UCSD-AML1 (cell line): ENCODE measurements around the gene CNTN1.
"Not testable (repeated sequence)": the region's sequence is repeated elsewhere in the genome, so short reads cannot be mapped to it uniquely, and the experiment has no call there.

Experiments used
- DNase-seq: peaks from one replicate; lab custom pipeline; 2025; ENCODE audit not compliant: unreplicated experiment; lab: John Stamatoyannopoulos, UW

The CNTN1 gene

DNA sequence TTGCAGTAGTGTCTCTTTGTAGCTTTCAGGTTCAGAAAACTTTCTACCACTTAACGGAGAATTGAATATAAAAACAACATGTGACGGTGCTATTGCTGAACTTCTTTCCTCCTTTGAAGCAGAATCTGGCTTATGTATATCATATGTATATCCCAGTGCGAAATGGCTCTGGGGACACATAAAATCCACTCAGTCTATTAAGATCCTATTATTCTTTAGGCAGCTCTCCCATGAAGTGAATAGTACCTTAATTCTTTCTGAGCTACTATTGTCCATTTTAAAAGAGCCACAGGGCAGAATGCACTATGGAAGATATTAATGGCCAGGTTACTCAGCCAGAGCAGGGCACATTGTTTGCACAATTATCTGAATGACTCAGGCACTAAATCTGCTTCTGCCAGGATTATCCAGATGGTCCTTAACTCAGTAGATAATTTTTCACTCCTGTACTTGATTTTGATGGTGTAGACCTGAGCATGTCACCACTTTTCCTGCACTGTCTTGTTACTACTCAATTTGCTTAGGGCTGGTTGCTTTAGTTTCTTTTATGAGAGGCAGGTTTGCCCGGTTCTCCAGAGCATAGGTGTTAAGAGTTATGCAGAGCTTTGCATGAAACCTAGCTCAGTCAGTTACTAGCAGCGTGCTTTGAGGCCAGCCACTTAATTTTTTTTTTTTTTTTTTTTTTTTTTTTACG, 5.5 kb downstream of the CNTN1 start:
- no peak for DNase-seq

DNA sequence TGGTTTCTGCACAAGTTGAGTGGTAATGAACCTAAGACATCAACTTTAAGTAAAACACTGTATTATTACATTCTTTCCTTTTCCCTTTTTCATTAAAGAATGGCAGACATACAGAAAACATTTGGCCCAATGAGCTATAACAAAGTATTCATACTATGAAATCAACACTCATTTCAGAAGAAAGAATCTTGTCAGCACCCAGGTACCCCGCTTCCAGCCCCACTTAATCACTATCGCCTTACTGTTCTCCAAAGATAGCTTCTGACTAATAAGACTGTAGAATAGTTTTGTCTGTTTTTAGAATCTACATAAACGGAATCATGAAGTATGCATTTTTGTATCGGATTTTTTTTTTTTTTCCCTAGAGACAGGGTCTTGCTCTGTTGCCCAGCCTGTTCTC, 9.5 kb downstream of the CNTN1 start:
- DNase-seq, result no peak

DNA sequence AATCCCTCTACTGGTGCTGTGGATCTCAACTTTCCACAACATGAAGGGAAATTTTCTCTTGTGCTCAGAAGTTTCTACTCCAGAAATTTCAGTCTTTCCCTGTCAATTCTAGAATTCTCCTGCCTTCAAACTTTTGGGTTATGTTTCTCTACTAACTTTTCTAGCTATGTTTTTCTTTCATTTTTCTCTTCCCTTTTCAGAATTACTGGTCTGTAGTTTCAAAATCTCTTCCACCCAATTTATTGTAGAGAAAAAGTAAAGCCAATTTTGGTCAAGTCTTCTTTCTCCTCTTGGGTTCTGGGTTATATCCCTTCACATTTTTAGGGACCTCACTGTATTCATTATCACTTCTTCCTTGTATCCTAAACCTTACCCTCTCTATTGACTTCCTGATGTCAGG, 18.9 kb downstream of the CNTN1 start:
- DNase-seq, result no peak

DNA sequence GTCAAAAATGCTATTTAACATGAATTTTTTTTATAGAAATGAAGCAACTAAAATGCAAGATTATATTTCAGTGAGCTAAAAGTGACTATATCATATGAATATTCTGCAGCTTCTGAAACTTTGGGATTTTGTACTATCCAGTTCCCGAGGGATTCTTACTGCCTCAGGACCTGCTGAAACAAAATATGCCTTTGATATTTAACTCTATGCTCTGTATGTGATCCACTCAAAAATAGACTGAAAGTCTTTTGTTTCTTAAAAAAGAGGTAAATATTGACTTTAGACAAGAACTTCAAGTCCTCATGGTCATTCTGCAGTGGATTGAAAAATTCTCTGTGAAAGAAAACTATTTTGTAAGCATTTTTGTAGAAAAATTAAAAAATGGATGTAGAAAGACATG, 22.4 kb downstream of the CNTN1 start:
- DNase-seq, result no peak

DNA sequence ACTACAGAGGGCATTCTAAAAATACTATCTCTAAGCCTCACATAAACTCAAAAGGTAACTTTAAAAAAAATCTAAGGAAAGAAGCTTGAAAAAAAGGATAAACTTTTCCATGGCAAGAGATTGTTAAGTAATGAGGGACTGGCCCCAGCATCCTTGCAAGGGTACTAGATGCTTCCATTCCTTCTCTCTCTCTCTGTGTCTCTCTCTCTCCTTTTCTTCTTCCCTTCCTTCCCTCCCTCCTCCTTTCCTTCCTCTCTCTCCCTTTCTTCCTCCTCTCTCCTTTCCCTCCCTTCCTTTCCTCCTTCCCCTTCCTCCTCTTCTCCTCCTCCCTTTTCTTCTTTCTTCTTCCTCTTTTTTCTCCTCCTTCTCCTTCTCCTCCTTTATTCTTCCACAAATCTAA, 23.8 kb downstream of the CNTN1 start:
- no peak for DNase-seq

DNA sequence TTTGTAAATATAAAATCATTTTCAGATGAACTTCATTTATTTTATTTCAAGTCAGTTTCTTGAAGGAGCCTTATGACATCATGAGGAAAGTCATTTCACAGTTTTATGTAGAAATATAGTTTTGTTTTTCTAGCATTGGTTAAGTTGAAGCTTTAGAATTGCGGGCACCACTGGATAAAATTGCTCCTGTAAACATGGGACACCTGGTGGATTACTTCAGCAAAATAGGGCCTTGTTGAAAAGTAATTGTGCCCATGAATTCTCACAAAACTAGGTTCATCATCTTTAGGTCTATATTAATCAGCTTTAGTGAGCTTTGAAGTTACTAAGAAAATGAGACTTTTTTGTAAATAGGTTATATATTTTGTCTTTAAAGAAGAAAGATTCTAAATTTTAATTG, 25.3 kb downstream of the CNTN1 start:
- no peak for DNase-seq

DNA sequence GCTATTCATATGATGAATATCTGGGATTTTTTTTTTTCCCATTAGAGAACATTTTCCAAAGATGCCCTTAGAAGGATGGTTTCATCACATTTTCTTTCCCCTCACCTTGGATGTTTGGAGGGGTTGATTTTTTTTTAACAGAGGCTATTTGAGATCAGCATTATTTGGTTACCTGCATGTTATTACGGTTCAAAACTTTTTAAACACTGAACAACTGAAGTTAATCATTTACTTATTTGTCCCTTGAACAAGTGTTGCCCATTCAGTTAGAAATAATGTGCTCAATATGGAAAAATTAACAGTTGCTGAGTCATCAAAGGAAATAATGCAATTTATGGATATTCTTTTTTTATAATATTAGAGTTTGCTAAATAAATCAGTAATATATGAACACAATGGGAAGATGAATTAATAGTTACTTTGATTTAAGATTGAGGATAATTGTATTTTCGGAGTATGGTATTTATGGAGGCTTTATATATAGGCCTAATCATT, 26.7 kb downstream of the CNTN1 start:
- DNase-seq, result no peak

DNA sequence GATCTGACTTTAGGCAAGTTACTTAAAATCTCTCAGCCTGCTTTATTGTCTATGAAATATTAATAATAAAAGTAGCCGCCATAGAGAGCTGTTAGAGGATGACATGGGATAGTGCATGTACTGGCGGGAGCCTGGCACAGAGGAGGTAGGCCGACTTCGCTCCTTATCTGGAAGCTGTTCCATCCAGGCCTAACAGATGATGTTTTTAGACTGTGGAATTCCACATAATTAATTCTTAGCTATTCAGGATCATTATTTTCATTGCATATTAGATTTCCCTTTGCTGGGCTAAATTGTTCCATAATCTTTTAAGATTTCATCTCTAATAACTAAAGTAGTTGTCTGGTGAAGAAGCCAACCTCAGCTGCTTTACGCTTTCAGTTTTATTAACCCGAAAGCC, 30.8 kb downstream of the CNTN1 start:
- DNase-seq, result no peak

DNA sequence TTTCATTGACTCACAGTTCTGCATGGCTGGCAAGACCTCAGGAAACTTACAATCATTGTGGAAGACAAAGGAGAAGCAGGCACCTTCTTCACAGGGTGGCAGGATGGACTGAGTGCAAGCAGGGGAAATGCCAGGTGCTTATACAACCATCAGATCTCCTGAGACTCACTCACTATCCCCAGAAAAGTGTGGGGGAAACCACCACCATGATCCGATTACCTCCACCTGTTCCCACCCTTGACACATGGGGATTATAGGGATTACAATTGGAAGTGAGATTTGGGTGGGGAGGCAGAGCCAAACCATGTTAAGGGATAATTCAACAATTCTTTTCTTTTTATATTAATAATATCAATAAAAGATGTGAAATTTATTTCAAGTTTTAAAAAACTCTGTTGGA, 34.1 kb downstream of the CNTN1 start:
- no peak for DNase-seq

DNA sequence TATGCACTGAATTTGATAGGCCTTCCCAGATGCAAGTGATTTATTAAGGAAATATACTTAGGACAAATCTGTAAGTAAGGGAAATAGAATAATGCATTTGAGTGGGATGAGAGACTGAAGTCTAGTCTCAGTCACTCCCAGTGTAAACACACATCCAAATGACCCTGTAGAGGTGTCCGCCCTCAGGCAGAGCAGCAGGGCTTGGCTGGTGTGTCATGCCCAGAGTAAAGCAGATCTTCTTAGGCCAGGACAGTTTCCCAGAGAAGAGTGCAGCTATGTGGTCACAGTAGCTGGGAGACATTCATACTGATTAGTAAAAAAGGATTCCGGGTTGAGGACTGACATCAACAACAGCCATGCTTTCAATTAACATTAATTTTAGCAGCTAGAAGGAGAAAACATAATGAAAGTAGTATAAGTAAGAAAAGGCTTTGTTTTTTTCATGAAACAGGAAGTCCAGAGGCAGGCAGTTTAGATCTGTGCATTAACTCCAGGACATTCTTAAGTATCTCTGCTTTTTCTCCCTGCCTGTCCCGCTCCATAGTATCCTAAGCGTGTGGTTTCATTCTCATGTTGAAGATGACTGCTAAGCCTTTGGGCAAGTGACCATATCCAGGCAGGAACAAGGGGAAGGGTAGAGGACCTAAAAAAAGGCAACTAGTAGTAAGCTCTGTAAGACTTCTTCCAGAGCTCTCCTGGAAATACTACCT, 35.7 kb downstream of the CNTN1 start:
- DNase-seq, result no peak

DNA sequence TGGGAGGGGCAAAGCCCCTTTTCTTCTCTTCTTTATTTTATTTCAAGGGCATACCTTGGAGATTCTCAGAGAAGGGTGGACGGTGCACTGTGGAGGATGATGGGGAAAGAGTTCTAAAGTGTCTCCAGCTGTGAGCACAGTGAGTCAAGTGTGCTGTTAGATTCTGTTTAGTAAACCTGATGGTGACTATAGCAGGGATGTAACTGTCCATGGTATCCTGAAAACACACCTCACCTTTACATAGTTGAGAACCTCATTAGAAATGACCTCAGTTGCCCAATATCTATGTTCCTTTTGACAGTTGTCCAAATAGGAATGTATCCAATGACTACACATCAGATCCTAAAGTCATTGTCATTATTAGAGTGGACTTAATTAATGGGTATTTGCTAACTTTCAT, 38.0 kb downstream of the CNTN1 start:
- no peak for DNase-seq

DNA sequence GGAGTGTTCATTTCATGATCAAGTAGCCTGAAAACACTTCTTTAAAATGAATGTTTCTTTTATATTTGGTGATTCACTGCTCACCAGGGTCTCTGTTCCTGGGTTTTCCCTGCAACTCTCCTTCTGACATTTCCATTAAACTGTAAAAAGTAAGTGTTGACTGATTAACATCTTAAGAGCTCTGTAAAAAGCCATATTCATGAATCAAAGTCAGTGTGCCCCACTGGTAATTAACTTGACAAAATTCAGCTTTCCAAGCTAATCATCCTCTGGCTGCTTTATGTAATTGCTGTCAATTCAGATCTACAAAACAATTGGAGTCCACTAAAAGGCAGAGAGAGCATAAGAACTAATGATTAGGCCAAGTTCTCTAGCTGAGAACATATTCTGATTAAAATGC, 41.6 kb downstream of the CNTN1 start:
- DNase-seq, result no peak

DNA sequence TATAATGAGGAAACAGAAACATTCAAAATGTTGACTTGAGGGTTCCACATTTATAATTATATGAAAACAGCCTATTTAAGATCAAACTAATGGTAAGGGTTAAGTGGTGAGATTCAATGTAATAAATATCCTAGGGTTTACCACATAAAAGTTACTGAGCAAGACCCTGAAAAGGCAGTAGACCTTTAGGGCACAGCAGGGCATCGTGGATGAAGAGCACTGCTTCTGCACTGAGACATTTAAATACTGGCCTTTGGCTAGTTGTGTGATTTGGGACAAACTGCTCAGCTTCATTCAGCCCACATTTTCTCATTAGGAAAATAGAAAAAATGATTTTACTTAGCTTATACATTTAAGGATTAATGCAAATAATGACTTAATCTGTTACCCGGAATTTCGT, 42.0 kb downstream of the CNTN1 start:
- no peak for DNase-seq

DNA sequence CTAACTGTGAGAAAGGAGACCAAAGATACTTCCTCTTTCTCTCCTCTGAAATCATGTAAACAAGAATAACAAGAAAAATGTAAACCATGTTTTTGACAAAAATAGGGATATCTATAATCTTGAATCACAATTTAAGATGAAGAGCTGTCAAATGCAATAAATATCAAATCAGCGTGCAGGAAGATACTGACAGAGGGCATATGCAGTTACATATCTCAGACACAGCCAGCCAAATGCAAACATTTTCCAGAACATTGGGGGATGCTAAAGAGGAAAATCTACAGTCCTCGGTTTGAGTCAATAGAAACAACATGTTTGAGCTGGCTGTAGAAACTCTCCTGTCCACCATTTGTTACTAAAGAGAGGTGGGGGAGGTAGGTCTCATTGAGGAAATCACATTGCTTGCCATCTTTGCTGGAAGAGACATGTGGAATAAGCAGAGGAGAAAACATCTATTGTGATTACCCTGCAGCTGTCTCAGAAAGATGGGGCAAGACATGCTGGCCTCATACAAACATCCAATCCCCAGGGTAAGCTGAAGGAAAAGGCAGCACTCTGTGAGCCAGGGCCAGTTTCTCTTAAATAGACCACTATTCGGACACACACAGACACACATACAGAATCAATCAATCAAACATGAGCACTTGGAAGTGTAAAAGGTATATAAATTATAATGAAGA, 43.5 kb downstream of the CNTN1 start:
- DNase-seq, result no peak

DNA sequence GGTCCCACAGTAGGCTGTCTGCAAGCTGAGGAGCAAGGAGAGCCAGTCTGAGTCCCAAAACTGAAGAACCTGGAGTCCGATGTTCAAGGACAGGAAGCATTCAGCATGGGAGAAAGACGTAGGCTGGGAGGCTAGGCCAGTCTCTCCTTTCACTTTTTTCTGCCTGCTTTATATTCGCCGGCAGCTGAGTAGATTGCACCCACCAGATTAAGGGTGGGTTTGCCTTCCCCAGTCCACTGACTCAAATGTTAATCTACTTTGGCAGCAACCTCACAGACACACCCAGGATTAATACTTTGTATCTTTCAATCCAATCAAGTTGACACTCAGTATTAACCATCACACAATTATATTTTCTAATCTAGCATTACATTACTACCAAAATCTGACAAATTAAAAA, 45.2 kb downstream of the CNTN1 start:
- not testable (repeated sequence) for DNase-seq

DNA sequence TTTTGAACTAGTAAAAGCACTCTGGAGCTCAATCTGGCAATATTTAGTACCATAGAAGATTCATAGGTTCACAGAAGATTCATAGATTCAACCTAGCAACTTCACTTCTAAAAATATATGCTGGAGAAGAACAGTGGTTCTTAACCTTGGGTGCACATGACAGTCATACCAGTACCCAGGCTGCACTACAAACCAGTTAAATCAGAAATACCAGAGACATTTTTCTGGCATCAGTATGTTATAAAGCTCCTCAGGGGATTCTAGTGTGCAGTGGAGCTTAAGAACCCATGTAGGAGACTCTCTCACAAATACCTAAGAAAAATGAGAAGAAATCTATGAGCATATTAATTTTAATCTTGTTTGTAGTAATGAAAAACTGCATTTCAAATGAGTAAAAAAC, 46.6 kb downstream of the CNTN1 start:
- no peak for DNase-seq

DNA sequence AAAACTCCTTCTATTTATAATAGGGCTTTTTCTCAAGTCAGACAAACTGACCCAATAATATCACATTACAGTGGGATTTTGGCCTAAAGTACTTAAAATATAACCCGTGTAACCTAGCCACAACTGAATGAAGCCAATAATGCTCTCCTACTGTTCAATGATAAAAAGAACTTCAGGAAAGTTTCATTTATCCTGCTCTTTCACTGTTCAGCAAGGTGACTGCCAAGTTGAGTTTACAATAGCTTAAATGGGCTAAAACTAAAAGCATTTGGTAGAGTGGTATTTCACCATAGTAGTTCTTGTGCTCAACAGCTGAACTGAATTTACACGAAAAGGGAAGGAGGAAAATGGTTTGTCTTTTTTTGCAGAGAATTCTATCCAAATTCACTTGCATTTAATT, 49.8 kb downstream of the CNTN1 start:
- DNase-seq, result no peak

DNA sequence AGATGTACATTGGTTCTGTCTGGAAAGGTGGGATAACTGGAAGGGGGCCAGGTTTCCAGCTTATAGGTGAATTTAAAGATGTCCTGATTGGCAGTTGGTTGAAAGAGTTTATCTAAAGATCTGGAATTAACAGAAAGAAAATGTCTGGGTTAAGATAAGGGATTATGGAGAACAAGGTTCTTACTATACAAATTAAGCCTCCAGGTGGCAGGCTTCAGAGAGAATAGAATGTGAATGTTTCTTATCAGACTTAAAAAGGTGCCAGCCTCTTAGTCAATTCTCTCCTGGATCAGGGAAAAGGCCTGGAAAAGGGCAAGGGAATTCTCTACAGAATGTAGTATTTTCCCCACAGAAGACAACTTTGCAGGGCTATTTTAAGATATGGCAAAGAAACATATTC, 53.1 kb downstream of the CNTN1 start:
- no peak for DNase-seq

DNA sequence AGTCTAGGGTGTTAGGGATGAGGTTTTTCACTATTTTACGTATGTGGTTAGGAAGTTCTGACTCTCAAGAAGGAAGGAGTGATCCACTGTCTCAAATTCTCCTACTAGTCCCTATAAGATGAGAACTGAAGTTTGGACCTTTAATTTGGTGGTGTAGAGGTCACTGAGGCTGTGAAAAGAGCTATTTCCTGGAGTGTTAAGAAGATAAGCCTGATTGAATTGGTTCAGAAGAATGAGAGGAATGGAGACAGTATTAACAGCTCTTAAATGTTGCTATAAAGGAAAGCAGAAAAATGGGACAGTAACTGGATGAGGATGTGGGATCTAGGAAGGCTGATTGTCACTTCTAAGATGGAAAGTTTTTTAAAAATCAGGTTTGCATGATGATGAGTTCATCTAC, 57.6 kb downstream of the CNTN1 start:
- no peak for DNase-seq

DNA sequence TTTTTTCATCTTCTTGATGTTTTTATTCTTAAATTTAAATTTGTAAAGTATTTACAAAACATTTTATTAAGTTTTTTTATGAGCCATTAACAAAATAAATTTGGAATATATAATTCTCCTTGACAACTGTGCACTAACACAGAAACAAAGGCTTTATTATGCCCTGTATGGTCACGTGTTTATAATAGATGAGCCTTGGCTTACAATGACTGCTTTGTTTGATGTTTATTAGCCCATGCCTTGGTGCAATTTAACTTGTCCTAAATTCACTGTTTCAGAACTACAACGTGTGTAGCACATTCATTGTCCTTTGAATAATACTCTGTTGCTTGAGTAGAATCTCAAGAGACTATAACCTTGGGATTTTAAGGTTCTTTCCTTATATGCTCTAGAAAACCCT, 59.8 kb downstream of the CNTN1 start:
- DNase-seq, result no peak

DNA sequence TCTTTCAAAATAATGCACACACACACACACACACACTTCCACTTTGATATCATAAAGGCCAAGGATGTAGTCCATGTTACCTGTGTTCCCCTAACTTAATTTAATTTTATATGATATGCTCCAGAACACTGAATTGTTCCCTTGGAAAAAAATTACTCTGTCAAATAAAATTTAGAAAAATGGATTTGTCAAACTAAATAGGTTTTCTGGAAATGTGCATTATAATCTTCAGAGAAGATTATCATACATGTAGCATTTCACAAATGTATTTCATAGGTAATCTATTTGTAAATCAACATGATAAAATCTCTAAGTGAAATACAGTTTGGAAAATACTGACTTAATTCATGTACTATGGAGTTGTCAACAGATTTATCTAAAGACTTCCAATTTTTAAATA, 68.6 kb downstream of the CNTN1 start:
- DNase-seq, result no peak

DNA sequence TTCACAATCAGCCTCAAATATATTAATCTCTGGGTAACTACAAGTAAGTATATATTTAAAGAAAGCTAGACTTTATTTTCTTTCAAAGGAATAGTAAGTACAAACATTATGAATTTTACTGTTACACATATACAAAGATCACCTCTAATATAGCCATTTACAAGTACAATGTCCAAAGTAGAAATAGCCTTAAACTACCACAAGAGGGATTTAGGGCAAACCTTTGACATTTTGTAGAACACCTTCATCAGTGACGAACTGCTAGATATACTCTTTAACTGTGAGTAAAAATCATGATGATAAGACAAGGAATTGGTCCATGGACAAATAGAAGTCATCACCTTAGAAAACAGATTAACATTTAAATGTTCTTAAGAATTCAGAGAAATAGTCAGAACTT, 69.8 kb downstream of the CNTN1 start:
- DNase-seq, result no peak
